GM18526 (cell line): Measurements from ENCODE around the gene PTPRN2.

Experiments
- POLR2A ChIP-seq: IDR thresholded peaks from 3 replicates; pipeline ENCODE4 v1.6.1; 2011; ENCODE audit not compliant: insufficient read length; ENCODE audit errors: extremely low read depth

Gene PTPRN2

DNA sequence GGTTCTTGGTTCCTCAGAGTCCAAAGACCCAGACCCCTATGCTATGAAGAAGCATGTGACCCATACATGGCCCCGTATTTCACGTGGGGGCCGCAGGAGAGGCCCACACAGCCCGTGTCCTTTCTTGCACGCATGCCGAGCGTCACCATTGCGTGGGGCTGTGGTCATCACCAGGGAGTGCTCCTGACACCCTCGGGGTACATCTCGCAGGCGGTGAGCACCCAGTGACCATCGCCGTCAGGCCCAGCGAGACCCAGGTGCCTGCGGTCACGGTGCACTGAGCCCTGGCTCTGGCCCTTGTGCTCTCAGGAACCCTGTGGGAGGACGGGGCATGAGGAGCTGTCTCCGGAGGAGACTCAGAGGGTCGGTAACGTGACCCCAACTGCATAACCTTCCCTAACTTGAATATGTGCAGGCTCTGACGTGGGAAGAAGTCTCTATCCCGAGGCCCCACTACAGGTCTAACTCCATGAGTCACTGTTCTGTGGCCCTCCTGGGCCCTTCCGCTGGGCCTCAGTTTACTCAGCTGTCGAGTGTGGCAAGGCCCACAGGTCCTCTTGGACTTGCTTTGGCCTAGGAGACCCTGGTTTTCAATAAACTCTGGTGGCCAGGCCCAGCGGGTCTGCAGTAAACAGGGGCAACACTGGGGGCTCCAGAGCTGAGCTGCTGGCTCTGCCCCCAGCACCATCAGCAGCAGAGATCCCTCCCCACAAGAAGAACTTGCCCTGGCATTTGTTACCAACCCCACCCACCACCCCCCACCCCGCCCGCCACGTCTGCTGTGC, 503.9 kb downstream of the PTPRN2 start:
- TF ChIP-seq POLR2A, result no peak

DNA sequence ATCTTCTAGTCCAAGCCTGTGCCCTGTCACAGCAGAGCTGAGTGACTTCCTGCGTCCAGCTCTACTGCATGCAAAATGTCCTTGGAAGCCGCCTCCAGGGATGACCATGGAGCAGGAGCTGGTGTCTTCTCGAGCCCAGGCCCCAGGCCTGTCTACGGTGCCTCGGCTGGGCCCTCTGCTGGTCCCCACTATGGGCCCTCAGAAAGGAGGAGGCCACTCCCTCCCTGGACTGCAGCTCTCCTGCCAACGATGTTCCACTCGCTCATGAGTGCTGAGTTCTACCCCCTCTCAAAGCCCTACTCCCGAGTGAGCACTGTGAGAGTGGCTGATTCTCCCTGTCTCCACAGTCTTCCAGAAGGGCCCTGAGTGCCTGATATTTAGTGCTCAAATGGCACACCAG, 504.9 kb downstream of the PTPRN2 start:
- no peak for TF ChIP-seq POLR2A

GRCh38 chr7:158080899-158081445, 506.7 kb downstream of the PTPRN2 start:
- TF ChIP-seq POLR2A, result no peak

- TF ChIP-seq POLR2A, result no peak
These were observed 509.4 kb downstream of the PTPRN2 start for GRCh38 chr7:158077934-158078910.

DNA sequence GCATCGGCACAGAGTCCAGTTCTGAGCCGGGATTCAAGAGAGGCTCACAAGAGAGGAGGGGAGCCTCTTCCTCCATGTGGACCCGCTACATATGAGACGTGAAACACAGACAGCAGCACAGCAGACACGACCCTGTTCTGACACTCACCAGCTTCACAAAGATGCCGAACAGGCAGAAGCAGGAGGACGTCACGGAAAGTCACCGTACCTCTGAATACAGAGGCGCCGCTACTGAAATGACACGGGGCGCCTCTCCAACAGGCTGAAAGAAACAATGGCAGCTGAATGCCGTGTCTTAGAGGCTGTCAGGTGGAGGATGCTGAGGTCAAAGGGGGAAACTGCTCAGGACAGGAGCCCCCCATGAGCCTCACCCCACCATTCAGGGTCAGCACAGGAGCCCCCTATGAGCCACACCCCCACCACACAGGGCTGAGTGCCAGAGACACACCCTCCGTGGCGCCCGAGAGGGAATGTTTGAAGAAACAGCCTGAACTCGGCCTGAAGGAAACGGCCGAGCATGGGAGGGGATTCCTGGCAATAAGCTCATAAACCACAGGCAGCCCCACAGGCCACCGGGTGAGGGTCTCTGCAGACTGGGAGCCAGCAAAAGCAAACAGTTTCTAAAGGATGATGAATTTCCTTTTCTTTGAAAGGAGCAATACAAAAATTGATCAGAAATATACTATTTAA, 510.3 kb downstream of the PTPRN2 start:
- TF ChIP-seq POLR2A, result no peak

- no peak for TF ChIP-seq POLR2A
These were observed 511.0 kb downstream of the PTPRN2 start for GRCh38 chr7:158076656-158077055.

GRCh38 chr7:158076215-158076614, 511.4 kb downstream of the PTPRN2 start:
- TF ChIP-seq POLR2A, result no peak

GRCh38 chr7:158075633-158076001, 512.0 kb downstream of the PTPRN2 start:
- no peak for TF ChIP-seq POLR2A

GRCh38 chr7:158074896-158075632, 512.6 kb downstream of the PTPRN2 start:
- no peak for TF ChIP-seq POLR2A

DNA sequence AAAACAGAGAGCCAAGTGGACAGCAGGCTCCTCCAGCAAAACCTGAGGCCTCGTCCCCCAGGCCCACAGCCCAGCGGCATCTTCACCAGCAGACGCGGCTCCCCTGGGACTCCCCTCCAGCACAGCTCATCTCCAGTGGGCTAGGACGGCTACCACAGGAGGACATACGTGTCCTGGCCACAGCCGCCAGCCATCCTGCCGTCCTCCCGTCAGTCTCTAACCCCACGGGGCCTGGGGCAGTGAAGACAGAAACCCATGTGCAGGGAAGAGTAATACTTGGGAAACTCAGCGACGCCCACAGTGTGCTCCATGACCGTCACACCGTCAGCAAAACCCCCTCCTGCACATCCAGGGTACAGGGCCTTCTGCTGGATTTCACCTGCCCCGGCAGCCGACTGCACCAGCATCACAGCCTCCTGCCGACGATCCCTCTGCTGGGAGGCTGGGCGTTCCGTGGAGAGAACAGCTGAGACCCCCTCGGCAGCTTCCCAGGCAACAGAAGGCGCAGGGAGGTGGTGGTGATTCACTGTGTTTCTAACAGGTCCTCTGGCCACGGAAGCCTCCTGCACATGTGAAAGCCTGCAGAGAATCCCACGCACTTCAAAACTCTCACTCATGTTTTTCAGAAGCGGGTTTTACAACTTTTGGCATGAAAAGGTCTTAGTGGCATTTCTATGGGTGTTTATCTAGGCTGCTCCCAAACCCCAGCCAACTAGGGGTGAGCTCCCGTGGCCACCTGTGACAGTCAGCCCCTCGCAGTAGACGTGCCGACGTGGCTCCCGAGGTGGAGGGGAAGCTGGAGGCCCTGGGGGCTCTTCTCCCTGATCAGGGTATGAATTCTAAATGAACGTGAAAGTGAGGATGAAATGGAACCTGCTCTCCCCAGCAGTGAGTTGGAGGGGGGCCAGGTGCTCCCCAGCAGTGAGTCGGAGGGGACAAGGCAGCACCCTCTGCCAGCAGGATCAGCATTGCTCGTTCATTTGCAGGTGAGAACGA, 513.5 kb downstream of the PTPRN2 start:
- TF ChIP-seq POLR2A, result no peak

GRCh38 chr7:158072991-158073730, 514.5 kb downstream of the PTPRN2 start:
- no peak for TF ChIP-seq POLR2A

GRCh38 chr7:158070222-158070920, 517.3 kb downstream of the PTPRN2 start:
- no peak for TF ChIP-seq POLR2A
